Breast epithelium (tissue), 4 donors: ENCODE measurements around the gene ABL1. TPM values are rescaled to one million over a fixed set of nuclear protein-coding genes. Genes with fewer than 3 reads are reported as not detected.

ENCODE experiments used
- DNase-seq, 2 donors: peaks; one replicate each; pipeline ENCODE4 v3.0.0-alpha.2; 2019; ENCODE audit warnings: low spot score in 2 of 2
- H3K27ac ChIP-seq, 2 donors: fragments of 200-600 bp; sonication (generic) in 1 of 2; one replicate each; pipeline ENCODE4 v1.5.1; 2016 to 2019; ENCODE audit warnings: mild to moderate bottlenecking in 1 of 2
- H3K27me3 ChIP-seq, 2 donors: fragments of 200-600 bp; sonication (generic) in 1 of 2; one replicate each; pipeline versions ENCODE4 v1.5.1 to v1.6.0; 2017 to 2019; ENCODE audit warnings: control low read depth in 1 of 2, mild to moderate bottlenecking in 1 of 2
- H3K36me3 ChIP-seq: fragments of 200-600 bp; one replicate; pipeline ENCODE4 v1.5.1; 2019
- H3K4me1 ChIP-seq, 2 donors: fragments of 200-600 bp; sonication (generic); one replicate each; pipeline ENCODE4 v1.5.1; 2016 to 2019; ENCODE audit warnings: control low read depth in 1 of 2
- H3K4me3 ChIP-seq, 3 donors: fragments of 200-600 bp; sonication (generic); 1 replicate in 2 of 3; 2 replicates in 1 of 3; pipeline ENCODE4 v1.5.1; 2016 to 2019; ENCODE audit warnings: mild to moderate bottlenecking in 3 of 3, moderate library complexity in 2 of 3
- H3K9me3 ChIP-seq, 2 donors: fragments of 200-600 bp; sonication (generic) in 1 of 2; one replicate each; pipeline ENCODE4 v1.5.1; 2016 to 2019; ENCODE audit warnings: control low read depth in 1 of 2
- CTCF ChIP-seq, 3 donors: fragments of 450-650 bp; IDR thresholded peaks; one replicate each; pipeline ENCODE4 v1.5.1; 2016 to 2017; ENCODE audit warnings: antibody characterized with exemption in 3 of 3, mild to moderate bottlenecking in 3 of 3, moderate library complexity in 3 of 3
- POLR2A ChIP-seq: fragments of 450-650 bp; IDR thresholded peaks from one replicate; pipeline ENCODE4 v1.6.1; 2016; ENCODE audit warnings: antibody characterized with exemption, mild to moderate bottlenecking, moderate library complexity
- POLR2AphosphoS5 ChIP-seq, 3 donors: sonication (generic); formaldehyde crosslinking; IDR thresholded peaks; one replicate each; pipeline ENCODE4 v1.6.1; 2017; ENCODE audit warnings: antibody characterized with exemption in 3 of 3
- intact Hi-C: fragments of 100-400 bp; cut with DNase I; formaldehyde crosslinking; loops from one replicate; pipeline ENCODE4 v1.15.1; 2023; ENCODE audit warnings: low total_unique reads
- total RNA-seq, 3 donors: library from RNA; depleted of rRNA; stranded (reverse); fragments of >200 nt; gene quantifications; one replicate each; pipeline ENCODE4 v1.1.0, GENCODE V29; 2016

ABL1 gene
- total RNA-seq, 3 donors from 2014 or later = 43.6 to 72.8 (median 67.4) TPM

DNA sequence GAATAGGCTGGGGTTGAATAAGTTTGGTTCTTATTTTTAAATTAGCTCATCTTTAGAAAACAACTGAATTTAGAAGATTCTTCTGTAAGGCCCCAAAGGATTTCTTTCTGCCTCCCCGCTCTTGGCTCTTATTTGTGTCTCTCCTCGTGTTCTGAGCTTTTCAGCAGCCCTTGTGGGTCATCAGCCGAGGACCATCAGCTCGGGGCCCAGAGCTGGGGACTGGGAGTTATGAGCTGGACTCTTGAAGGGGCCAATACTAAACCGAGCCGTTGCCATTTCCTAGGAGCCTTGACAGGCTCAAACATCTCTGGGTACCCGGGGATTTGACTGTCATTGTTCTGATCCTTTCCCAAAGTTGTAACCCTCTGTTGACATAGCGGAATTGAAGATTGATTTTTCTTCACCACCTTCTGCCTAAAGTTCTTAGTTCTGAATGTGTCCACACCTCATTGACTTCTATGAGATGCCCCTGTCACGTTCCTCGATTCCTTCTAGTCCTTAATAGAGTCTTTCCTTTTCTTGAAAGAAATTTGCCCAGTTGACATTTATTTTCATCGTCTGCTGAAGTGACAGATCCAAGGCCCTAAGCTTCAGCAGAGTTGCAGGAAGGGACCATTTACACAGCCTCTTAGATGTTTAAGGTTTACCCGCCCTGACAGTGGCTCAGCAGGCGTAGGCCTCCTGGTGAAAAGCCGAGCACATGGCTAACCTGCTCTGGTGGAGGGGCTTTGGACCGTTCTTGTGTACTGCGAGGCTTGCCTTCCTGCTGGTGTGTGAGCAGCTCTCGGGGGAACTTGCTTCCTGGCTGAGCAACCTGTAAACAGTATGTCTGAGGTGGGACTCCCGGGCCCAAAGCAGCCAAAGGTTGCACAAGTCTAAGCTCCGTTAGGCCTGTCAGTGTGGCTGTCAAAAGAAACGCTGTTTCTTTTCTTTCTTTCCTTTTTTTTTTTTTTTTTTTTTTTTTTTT, 24.0 kb downstream of the ABL1 start:
- peak overlapping the region; percentile 61 to 80 for H3K27ac ChIP-seq

GRCh38 chr9:130860458-130861316, 25.6 kb downstream of the ABL1 start:
- no peaks in the 10 kb centered on the region for H3K9me3 ChIP-seq
- peak overlapping the region; percentile 67 to 85 for H3K27ac ChIP-seq
- H3K36me3 ChIP-seq = no peaks in the 10 kb centered on the region
- H3K27me3 ChIP-seq = no peaks in the 10 kb centered on the region
- TF ChIP-seq POLR2AphosphoS5 (IDR thresholded peaks at IDR 0.05) = peak; percentile 48 to 78 (median 61)
- no peak for TF ChIP-seq POLR2A
- TF ChIP-seq CTCF (IDR thresholded peaks at IDR 0.05) = peak in 1 of 3 donors; percentile 17
- peak in 1 of 2 donors; percentile 63 for DNase-seq
- peaks cover 5 to 17% of the 10 kb centered on the region in 2 donors for H3K4me1 ChIP-seq
- intact Hi-C loops = loop anchor here (10.0 kb wide), 1 partner anchor 156 kb away; no protein-coding TSS in a partner anchor
- peak overlapping the region in 1 of 3 donors; percentile 35 for H3K4me3 ChIP-seq

More for the DNA sequence above, 24.0 kb downstream of the ABL1 start:
- H3K36me3 ChIP-seq = peaks cover 9% of the 10 kb centered on the region
- peaks cover 5 to 17% of the 10 kb centered on the region in 2 donors for H3K4me1 ChIP-seq
- no peak for DNase-seq
- peak overlapping the region in 1 of 3 donors; percentile 36 for H3K4me3 ChIP-seq
- no peak for TF ChIP-seq POLR2A
- TF ChIP-seq CTCF (IDR thresholded peaks at IDR 0.05) = no peak
- TF ChIP-seq POLR2AphosphoS5 (IDR thresholded peaks at IDR 0.05) = no peak
- H3K9me3 ChIP-seq = no peaks in the 10 kb centered on the region
- H3K27me3 ChIP-seq = no peaks in the 10 kb centered on the region
- intact Hi-C loops = loop anchor here (10.0 kb wide), 1 partner anchor 94 kb away; no protein-coding TSS in a partner anchor

DNA sequence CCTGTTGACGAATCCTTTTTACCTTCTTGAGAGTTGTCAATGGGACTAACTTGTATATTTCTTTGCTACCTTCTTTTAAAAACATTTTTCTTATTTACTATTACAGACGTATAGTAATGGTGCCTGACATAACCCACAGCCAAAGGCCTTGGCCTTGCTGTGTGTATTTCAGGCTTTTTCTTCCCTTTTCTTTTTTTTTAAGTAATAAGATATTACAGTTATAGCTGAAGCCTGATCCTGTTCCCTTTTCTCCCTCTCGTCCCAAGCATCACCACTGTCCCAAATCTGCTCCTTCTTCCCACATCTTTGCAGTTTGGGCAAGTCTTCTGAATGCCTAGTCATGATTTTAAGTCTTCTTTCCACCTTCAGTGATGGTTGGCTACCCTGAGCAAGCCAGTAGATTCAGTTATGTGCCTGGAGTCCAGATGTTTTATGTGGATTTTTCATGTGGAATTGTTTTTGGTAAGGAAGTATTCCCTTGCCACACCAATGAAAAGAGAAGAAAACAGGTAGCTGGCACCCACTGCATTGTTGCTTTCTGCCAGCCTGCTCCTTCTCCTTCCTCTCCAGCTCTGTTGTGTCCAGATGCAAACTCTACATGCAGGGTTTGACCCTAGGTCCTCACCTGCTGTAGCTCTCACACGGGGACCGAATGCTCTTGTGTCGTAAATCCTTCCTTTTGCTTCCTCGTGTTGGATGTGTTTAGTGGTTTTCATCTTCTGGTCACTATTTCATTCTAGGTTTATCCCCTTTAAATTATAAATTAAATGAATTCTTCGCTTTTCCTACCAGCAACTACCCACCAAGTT, 26.5 kb downstream of the ABL1 start:
- Histone ChIP-seq H3K27ac (peak overlapping the region in 1 of 2 donors; percentile 67), H3K9me3 (no peaks in the 10 kb centered on the region), H3K36me3 (no peaks in the 10 kb centered on the region), H3K27me3 (no peaks in the 10 kb centered on the region), H3K4me3 (no peak overlapping the region), H3K4me1 (peaks cover 5 to 17% of the 10 kb centered on the region in 2 donors)
- no peak for TF ChIP-seq CTCF (IDR thresholded peaks at IDR 0.05)
- TF ChIP-seq POLR2AphosphoS5 (IDR thresholded peaks at IDR 0.05) = no peak
- no peak for TF ChIP-seq POLR2A
- DNase-seq = no peak
- intact Hi-C loops = loop anchor here (10.0 kb wide), 1 partner anchor 157 kb away; no protein-coding TSS in a partner anchor

DNA sequence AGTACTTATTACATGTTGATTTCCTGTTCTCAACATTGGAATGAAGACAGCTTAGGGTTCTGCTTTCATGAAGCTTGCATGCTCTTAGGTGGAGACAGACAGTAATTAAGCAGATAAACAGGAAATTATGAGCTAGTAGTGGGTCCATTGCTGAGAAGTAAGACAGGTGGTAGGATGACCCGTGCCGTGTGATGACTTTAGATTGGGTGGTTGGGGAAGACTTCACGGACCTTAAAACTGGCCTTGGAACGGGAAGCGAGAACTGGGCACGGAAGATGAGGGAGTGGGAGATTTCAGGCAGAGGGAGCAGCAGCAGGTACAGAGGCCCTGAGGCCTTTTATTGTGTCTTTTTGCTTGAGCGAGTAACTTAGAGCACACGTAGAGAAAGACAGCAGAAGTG, 27.2 kb downstream of the ABL1 start:
- no peak overlapping the region for H3K4me3 ChIP-seq
- H3K9me3 ChIP-seq = no peaks in the 10 kb centered on the region
- peaks cover 5 to 14% of the 10 kb centered on the region in 2 donors for H3K4me1 ChIP-seq
- TF ChIP-seq POLR2AphosphoS5 (IDR thresholded peaks at IDR 0.05) (no peak), CTCF (IDR thresholded peaks at IDR 0.05) (no peak), POLR2A (no peak)
- intact Hi-C loops = loop anchor here (10.0 kb wide), 1 partner anchor 157 kb away; no protein-coding TSS in a partner anchor
- no peak for DNase-seq
- no peaks in the 10 kb centered on the region for H3K36me3 ChIP-seq
- no peaks in the 10 kb centered on the region for H3K27me3 ChIP-seq
- peak overlapping the region; percentile 46 to 67 for H3K27ac ChIP-seq
